ENCODE results near the gene SIK2.

The SIK2 gene

DNA sequence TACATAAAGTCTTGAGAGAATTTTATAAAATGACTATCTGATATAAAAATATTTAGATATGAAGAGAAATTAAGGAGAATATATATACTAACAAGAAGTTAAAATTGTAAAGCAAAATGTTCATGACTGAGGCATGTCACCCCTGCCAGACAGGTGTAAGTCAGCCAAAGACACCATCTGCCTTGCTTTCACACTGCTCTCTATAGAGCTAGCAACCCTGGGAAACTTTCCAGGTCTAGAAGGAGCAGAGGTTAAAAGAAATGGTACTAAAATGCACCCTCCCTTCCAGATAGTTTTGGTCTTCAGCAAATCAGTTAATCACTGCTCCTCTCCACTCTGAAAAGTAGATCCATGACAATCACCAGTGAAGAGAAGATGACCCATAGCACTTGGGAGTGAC, 147.4 kb downstream of the SIK2 start:
- TF ChIP-seq, protein P1, sequence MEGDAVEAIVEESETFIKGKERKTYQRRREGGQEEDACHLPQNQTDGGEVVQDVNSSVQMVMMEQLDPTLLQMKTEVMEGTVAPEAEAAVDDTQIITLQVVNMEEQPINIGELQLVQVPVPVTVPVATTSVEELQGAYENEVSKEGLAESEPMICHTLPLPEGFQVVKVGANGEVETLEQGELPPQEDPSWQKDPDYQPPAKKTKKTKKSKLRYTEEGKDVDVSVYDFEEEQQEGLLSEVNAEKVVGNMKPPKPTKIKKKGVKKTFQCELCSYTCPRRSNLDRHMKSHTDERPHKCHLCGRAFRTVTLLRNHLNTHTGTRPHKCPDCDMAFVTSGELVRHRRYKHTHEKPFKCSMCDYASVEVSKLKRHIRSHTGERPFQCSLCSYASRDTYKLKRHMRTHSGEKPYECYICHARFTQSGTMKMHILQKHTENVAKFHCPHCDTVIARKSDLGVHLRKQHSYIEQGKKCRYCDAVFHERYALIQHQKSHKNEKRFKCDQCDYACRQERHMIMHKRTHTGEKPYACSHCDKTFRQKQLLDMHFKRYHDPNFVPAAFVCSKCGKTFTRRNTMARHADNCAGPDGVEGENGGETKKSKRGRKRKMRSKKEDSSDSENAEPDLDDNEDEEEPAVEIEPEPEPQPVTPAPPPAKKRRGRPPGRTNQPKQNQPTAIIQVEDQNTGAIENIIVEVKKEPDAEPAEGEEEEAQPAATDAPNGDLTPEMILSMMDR (conservative IDR thresholded peaks at IDR 0.05; ENCODE audit: low read length), result no peak

DNA sequence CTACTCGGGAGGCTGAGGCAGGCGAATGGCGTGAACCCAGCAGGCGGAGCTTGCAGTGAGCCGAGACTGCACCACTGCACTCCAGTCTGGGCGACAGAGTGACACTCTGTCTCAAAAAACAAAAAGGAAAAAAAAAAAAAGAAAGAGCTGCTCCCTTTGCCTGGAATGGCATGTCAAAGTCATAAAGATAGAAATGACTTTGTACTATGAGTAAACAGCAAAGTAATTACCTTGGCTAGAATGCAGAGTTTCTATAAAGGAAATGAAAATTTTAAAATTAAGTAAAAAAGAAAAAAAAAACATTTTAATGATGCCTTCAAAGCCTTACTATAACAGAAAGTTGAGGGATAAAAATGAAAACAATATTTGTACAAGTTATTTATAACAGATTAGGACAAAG, 153.8 kb downstream of the SIK2 start:
- no peak overlapping the region for H3K4me3 ChIP-seq (ENCODE audit: low read length)
- no peak for DNase-seq (ENCODE audit: low read depth)
- TF ChIP-seq, protein P1 (conservative IDR thresholded peaks at IDR 0.05; ENCODE audit: low read length), result no peak

More for the DNA sequence above, 147.4 kb downstream of the SIK2 start:
- DNase-seq (ENCODE audit: low read depth), result no peak
- H3K4me3 ChIP-seq (ENCODE audit: low read length), result no peak overlapping the region

DNA sequence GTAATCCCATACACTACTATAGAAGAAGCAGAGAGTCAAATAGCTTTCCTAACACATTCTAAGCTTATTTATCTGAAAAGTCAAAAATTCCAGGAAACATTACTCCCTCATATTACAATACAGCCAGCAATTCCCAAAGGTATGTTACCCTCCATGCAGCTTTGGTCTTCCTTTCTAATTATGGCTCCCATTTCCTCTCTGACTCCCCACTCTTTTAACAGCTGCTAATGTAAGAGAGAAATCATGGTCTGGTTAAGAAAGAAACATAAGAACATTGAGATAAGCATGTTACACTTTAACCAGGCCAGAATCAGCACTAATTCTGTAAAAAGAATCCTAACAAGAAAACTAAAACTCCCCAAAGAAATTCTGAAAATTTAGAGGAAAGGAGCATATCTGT, 157.1 kb downstream of the SIK2 start:
- DNase-seq (ENCODE audit: low read depth), result no peak
- TF ChIP-seq, protein P1 (conservative IDR thresholded peaks at IDR 0.05; ENCODE audit: low read length), result no peak
- no peak overlapping the region for H3K4me3 ChIP-seq (ENCODE audit: low read length)

DNA sequence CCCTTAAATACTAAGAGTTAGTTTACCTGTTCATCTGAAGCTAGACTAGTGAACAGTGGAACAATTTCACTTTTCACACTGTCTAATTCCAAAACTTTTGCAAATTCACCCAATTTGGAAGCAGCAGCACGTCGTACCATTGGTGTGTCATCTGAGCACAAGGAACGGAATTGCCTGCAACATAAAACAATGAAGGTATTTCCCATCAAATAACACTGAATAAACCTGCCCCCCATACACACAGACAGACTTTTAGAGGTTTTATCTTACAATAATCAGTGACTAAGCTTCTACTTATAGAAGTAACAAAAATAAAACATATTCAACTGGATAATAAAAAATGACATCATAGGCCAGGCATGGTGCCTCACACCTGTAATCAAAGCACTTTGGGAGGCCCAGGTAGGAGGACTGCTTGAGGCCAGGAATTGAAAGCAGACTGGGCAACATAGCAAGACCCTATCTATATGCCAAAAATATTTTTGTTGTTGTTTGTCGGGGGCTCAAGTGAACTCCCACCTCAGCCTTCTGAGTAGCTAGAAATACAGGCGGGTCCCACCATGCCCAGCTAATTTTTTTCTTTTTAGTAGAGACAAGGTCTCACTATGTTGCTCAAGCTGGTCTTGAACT, 157.6 kb downstream of the SIK2 start:
- no peak overlapping the region for H3K4me3 ChIP-seq (ENCODE audit: low read length)
- TF ChIP-seq, protein P1 (conservative IDR thresholded peaks at IDR 0.05; ENCODE audit: low read length), result no peak
- no peak for DNase-seq (ENCODE audit: low read depth)

DNA sequence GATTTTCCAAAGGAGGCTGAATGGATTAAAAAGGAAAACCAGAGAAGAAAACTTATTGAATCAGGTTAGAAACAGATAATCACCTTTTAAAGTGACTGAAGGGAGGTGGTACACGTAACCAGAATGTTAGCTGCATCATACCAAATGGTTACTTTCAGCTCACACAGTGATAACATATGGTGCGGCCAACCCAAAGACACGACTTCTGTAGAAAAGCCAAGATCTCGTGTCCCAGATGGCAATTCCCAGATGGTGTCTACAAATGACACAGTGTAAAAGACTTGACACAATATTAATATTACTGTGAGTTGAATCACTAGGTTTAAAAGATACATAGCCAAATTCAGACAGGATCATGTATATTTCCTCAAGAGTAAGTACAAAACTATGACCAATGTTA, 158.8 kb downstream of the SIK2 start:
- TF ChIP-seq, protein P1 (conservative IDR thresholded peaks at IDR 0.05; ENCODE audit: low read length), result no peak
- H3K4me3 ChIP-seq (ENCODE audit: low read length), result no peak overlapping the region
- DNase-seq (ENCODE audit: low read depth), result no peak

DNA sequence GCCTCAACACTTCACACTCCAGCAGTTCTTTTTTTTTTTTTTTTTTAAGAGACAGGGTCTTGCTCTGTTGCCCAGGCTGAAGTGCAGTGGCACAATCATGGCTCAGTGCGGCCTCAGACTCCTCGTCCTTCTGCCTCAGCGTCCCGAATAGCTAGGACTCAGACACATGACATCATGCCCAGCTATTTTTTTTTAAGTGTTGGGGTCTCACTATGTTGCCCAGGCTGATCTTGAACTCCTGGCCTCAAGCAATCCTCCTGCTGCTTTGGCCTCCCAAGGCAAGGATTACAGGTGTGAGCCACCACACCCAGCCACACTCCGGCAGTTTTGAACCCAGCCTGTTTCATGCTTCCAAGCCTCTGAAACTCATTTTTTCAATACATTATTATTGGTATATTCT, 160.3 kb downstream of the SIK2 start:
- H3K4me3 ChIP-seq (ENCODE audit: low read length), result no peak overlapping the region
- TF ChIP-seq, protein P1 (conservative IDR thresholded peaks at IDR 0.05; ENCODE audit: low read length), result no peak

DNA sequence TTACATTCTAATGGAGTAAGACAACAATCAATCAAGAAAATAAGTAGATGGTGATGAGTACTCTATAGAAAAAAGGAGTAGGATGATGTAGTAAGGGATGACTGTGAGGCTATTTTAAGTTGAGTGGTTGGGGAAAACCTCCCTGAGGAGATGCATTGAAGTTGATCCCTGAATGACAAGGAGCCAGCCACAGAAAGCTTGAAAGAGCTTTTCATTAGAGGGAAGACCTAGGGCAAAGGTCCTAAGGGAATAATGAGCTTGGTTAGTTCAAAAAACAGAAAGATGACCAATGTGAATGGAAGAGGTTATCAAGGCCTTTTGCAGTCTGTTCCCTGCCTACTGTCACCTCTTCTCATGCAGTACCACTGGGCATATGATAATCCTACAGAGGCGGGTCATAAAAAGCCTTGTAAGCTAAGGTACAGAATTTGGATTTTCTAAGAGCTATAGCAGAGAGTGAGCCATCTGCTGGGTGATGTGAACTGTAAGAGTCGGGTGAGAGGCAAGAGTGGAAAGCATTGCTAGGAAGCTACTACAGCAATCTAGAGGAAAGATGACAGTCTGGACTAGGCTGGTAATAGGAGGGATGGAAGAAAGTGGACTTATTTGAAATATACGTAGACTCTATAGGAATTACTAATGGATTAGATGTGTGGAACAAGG, 160.9 kb downstream of the SIK2 start:
- TF ChIP-seq, protein P1 (conservative IDR thresholded peaks at IDR 0.05; ENCODE audit: low read length), result peak; percentile 37
- no peak for DNase-seq (ENCODE audit: low read depth)
- H3K4me3 ChIP-seq (ENCODE audit: low read length), result no peak overlapping the region

More for the DNA sequence above, 160.3 kb downstream of the SIK2 start:
- no peak for DNase-seq (ENCODE audit: low read depth)

All from AG10803 (cell line).